ENCODE results near the gene ADK. TPM values are rescaled to one million over a fixed set of nuclear protein-coding genes. Genes with fewer than 3 reads are reported as not detected.

ADK gene
- polyA plus RNA-seq, 1 donor (not counting 4 experiments of a cell fraction or from before 2014, with no cell fraction given), result 139 TPM

DNA sequence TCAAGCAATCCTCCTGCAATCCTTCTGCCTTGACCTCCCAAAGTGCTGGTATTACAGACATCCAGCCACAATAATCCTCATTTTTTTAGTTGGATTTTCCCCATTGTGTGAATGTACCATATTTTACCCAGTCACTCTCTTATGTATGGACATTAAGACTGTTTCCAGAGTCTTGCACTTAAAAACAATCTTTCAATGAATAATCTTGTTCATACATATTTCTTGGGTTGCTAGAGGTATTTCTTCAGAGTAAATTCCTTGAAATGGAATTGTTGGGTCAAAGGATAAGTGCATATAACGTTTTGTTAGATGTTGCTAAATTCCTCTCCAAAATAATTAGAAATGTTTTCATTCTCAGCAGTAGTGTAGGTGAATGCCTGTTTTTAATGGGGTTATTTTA lies 392.3 kb downstream of the ADK start:
- H3K27ac ChIP-seq (ENCODE audit: control insufficient read depth, insufficient read depth, low read length), result no peak overlapping the region
- TF ChIP-seq EZH2 (IDR thresholded peaks at IDR 0.05; ENCODE audit: low read length), result no peak
- no peaks in the 10 kb centered on the region for H3K4me1 ChIP-seq (ENCODE audit: control insufficient read depth, extremely low read depth, insufficient read depth, low read length)
- no peak overlapping the region for H3K9ac ChIP-seq (ENCODE audit: control insufficient read depth, extremely low read depth, insufficient read depth, low read length)
- no peak overlapping the region for H3K4me3 ChIP-seq (ENCODE audit: control insufficient read depth in 2 of 3, extremely low read depth in 1 of 3, insufficient read depth in 2 of 3, low read depth in 1 of 3, low read length in 3 of 3)
- H3K9me1 ChIP-seq (ENCODE audit: control insufficient read depth, extremely low read depth, insufficient read depth, low read length), result no peaks in the 10 kb centered on the region
- no peaks in the 10 kb centered on the region for H3K36me3 ChIP-seq (ENCODE audit: control insufficient read depth in 2 of 2, extremely low read depth in 1 of 2, insufficient read depth in 2 of 2, low read length in 2 of 2)
- no peak overlapping the region for H2AFZ ChIP-seq (ENCODE audit: control insufficient read depth, low read length)
- no peaks in the 10 kb centered on the region for H3K9me3 ChIP-seq (ENCODE audit: control insufficient read depth, low read depth, low read length)
- no peak for FAIRE-seq
- no peaks in the 10 kb centered on the region for H3K79me2 ChIP-seq (ENCODE audit: control insufficient read depth, insufficient read depth, low read length)
- H3K27me3 ChIP-seq (ENCODE audit: control insufficient read depth, extremely low read depth, insufficient read depth, low read length), result no peaks in the 10 kb centered on the region
- DNase-seq (ENCODE audit: low read depth, low spot score), result no peak
- H3K4me2 ChIP-seq (ENCODE audit: control insufficient read depth, extremely low read depth, insufficient read depth, low read depth, low read length), result no peak overlapping the region
- H4K20me1 ChIP-seq (ENCODE audit: control insufficient read depth, extremely low read depth, insufficient read depth, low read length), result no peaks in the 10 kb centered on the region
- dilution Hi-C loops (cut with MboI; ENCODE audit: extremely low pct_ligation_motif_present, low sequenced_read_pairs), result no loop called here

DNA sequence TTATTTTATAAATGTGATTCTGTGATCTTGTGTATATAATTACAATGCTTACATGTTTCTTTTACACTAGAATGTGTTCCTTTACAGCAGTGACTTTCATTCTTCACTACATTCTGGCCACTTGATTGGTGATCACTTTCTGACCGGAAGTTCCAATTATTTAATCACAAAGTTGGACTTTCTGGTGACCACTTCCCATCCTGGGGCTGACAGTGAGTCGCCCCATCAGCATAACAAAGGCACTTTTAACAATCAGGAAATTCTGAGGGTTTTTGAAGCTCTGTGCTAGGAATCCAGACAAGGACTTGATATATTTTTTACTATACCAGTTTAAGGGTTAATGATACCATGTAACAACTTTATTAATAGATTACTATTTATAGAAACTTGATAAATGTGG lies 393.1 kb downstream of the ADK start:
- no peak overlapping the region for H2AFZ ChIP-seq (ENCODE audit: control insufficient read depth, low read length)
- DNase-seq (ENCODE audit: low read depth, low spot score) (no peak), FAIRE-seq (no peak)
- TF ChIP-seq, protein P1, sequence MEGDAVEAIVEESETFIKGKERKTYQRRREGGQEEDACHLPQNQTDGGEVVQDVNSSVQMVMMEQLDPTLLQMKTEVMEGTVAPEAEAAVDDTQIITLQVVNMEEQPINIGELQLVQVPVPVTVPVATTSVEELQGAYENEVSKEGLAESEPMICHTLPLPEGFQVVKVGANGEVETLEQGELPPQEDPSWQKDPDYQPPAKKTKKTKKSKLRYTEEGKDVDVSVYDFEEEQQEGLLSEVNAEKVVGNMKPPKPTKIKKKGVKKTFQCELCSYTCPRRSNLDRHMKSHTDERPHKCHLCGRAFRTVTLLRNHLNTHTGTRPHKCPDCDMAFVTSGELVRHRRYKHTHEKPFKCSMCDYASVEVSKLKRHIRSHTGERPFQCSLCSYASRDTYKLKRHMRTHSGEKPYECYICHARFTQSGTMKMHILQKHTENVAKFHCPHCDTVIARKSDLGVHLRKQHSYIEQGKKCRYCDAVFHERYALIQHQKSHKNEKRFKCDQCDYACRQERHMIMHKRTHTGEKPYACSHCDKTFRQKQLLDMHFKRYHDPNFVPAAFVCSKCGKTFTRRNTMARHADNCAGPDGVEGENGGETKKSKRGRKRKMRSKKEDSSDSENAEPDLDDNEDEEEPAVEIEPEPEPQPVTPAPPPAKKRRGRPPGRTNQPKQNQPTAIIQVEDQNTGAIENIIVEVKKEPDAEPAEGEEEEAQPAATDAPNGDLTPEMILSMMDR (optimal IDR thresholded peaks at IDR 0.05 in 1 of 3, IDR thresholded peaks at IDR 0.05 in 1 of 3, conservative IDR thresholded peaks at IDR 0.05 in 1 of 3; ENCODE audit: extremely low read depth in 1 of 3, insufficient read depth in 2 of 3, low read length in 3 of 3), result no peak
- no peak for TF ChIP-seq EZH2 (IDR thresholded peaks at IDR 0.05; ENCODE audit: low read length)
- no peaks in the 10 kb centered on the region for H4K20me1 ChIP-seq (ENCODE audit: control insufficient read depth, extremely low read depth, insufficient read depth, low read length)
- H3K27ac ChIP-seq (ENCODE audit: control insufficient read depth, insufficient read depth, low read length), result no peak overlapping the region
- H3K27me3 ChIP-seq (ENCODE audit: control insufficient read depth, extremely low read depth, insufficient read depth, low read length), result no peaks in the 10 kb centered on the region
- no peaks in the 10 kb centered on the region for H3K9me3 ChIP-seq (ENCODE audit: control insufficient read depth, low read depth, low read length)
- H3K9me1 ChIP-seq (ENCODE audit: control insufficient read depth, extremely low read depth, insufficient read depth, low read length), result no peaks in the 10 kb centered on the region
- H3K4me1 ChIP-seq (ENCODE audit: control insufficient read depth, extremely low read depth, insufficient read depth, low read length), result no peaks in the 10 kb centered on the region
- H3K79me2 ChIP-seq (ENCODE audit: control insufficient read depth, insufficient read depth, low read length), result no peaks in the 10 kb centered on the region
- H3K36me3 ChIP-seq (ENCODE audit: control insufficient read depth in 2 of 2, extremely low read depth in 1 of 2, insufficient read depth in 2 of 2, low read length in 2 of 2), result no peaks in the 10 kb centered on the region
- H3K9ac ChIP-seq (ENCODE audit: control insufficient read depth, extremely low read depth, insufficient read depth, low read length), result no peak overlapping the region
- dilution Hi-C loops (cut with MboI; ENCODE audit: extremely low pct_ligation_motif_present, low sequenced_read_pairs), result no loop called here
- no peak overlapping the region for H3K4me2 ChIP-seq (ENCODE audit: control insufficient read depth, extremely low read depth, insufficient read depth, low read depth, low read length)
- H3K4me3 ChIP-seq (ENCODE audit: control insufficient read depth in 2 of 3, extremely low read depth in 1 of 3, insufficient read depth in 2 of 3, low read depth in 1 of 3, low read length in 3 of 3), result no peak overlapping the region

DNA sequence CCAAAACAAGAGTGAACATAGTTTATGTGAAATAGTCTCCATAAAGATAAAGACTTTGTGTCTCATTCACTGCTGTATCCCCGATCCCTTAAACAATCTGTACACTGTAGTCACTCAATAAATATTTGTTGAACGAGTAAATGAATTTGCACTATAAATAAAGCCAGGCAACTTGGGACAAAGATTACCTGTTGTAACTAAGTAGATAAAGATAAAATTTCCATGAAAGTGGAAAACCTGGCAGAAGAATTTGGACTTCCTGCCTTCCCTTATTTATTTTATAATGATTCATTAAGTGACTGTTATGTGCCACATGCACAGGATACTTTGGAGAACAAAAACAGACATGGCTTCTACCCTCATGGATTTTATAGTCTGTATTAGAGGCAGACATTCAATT lies 397.7 kb downstream of the ADK start:
- no peak for FAIRE-seq
- Histone ChIP-seq H3K9ac (ENCODE audit: control insufficient read depth, extremely low read depth, insufficient read depth, low read length) (no peak overlapping the region), H3K9me1 (ENCODE audit: control insufficient read depth, extremely low read depth, insufficient read depth, low read length) (no peaks in the 10 kb centered on the region), H3K4me1 (ENCODE audit: control insufficient read depth, extremely low read depth, insufficient read depth, low read length) (no peaks in the 10 kb centered on the region), H4K20me1 (ENCODE audit: control insufficient read depth, extremely low read depth, insufficient read depth, low read length) (no peaks in the 10 kb centered on the region), H3K4me2 (ENCODE audit: control insufficient read depth, extremely low read depth, insufficient read depth, low read depth, low read length) (no peak overlapping the region), H3K9me3 (ENCODE audit: control insufficient read depth, low read depth, low read length) (no peaks in the 10 kb centered on the region), H3K36me3 (ENCODE audit: control insufficient read depth in 2 of 2, extremely low read depth in 1 of 2, insufficient read depth in 2 of 2, low read length in 2 of 2) (no peaks in the 10 kb centered on the region), H3K79me2 (ENCODE audit: control insufficient read depth, insufficient read depth, low read length) (no peaks in the 10 kb centered on the region), H3K27ac (ENCODE audit: control insufficient read depth, insufficient read depth, low read length) (no peak overlapping the region), H3K4me3 (ENCODE audit: control insufficient read depth in 2 of 3, extremely low read depth in 1 of 3, insufficient read depth in 2 of 3, low read depth in 1 of 3, low read length in 3 of 3) (no peak overlapping the region), H2AFZ (ENCODE audit: control insufficient read depth, low read length) (no peak overlapping the region), H3K27me3 (ENCODE audit: control insufficient read depth, extremely low read depth, insufficient read depth, low read length) (no peaks in the 10 kb centered on the region)
- no peak for DNase-seq (ENCODE audit: low read depth, low spot score)
- TF ChIP-seq, protein P1 (optimal IDR thresholded peaks at IDR 0.05 in 1 of 3, IDR thresholded peaks at IDR 0.05 in 1 of 3, conservative IDR thresholded peaks at IDR 0.05 in 1 of 3; ENCODE audit: extremely low read depth in 1 of 3, insufficient read depth in 2 of 3, low read length in 3 of 3), result no peak
- no peak for TF ChIP-seq EZH2 (IDR thresholded peaks at IDR 0.05; ENCODE audit: low read length)
- dilution Hi-C loops (cut with MboI; ENCODE audit: extremely low pct_ligation_motif_present, low sequenced_read_pairs), result no loop called here
